Activated naive CD4-positive, alpha-beta T cell treated with Interleukin-2 at 50 U/mL for 16 hours (primary cell): ENCODE data around the gene ATM.
"Not testable (repeated sequence)": the region's sequence is repeated elsewhere in the genome, so short reads cannot be mapped to it uniquely, and the experiment has no call there.

Experiments
- DNase-seq: peaks from one replicate; pipeline ENCODE4 v3.0.0-alpha.2; 2020

ATM gene

GRCh38 chr11:108393046-108393445 lies 170.2 kb downstream of the ATM start:
- no peak for DNase-seq

- DNase-seq, result no peak
Measured at GRCh38 chr11:108394744-108395284, 171.9 kb downstream of the ATM start.

GRCh38 chr11:108396672-108397071 lies 173.8 kb downstream of the ATM start:
- DNase-seq, result not testable (repeated sequence)

GRCh38 chr11:108398439-108398838 lies 175.6 kb downstream of the ATM start:
- DNase-seq, result no peak

GRCh38 chr11:108402241-108402640 lies 179.4 kb downstream of the ATM start:
- no peak for DNase-seq

GRCh38 chr11:108403052-108403451 lies 180.2 kb downstream of the ATM start:
- no peak for DNase-seq

- no peak for DNase-seq
Measured at GRCh38 chr11:108405706-108406105, 182.8 kb downstream of the ATM start.

- DNase-seq, result no peak
Measured at GRCh38 chr11:108414958-108415357, 192.1 kb downstream of the ATM start.

GRCh38 chr11:108417551-108417950 lies 194.7 kb downstream of the ATM start:
- DNase-seq, result peak; percentile 29
